ENCODE results near the gene WNT6.

The WNT6 gene

DNA sequence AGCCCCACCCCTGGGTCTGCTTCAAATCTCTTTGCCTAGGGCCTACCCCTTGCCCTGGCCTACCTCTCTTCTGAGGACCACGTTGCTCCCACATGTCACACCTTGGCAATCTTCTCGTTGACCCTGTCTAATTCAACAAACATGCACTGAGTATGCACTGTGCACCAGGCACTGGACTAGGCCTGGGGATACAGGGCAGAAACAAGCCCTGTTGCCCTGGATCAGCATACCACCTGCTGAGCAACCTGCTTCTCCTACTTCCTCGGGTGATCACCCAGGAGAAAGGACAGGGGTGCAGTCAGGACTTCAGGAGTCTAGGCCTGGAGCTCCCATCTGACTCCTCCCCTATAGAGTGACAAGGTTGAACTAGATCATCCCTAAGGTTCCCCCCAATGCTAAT is 30.8 kb downstream of the WNT6 start:
- no peaks in the 10 kb centered on the region for H3K4me1 ChIP-seq (ENCODE audit: control insufficient read depth, low read depth, low read length)
- H3K27me3 ChIP-seq (ENCODE audit: insufficient read depth, low read length, poor library complexity) = peaks cover 58% of the 10 kb centered on the region
- no peak overlapping the region for H3K9ac ChIP-seq (ENCODE audit: low read length)
- H3K79me2 ChIP-seq (ENCODE audit: control insufficient read depth, insufficient read depth, low read length) = no peaks in the 10 kb centered on the region
- no peak overlapping the region for H3K4me3 ChIP-seq (ENCODE audit: low read length)
- DNase-seq = no peak
- no peak overlapping the region for H4K8ac ChIP-seq (ENCODE audit: low read depth, low read length)
- no peak overlapping the region for H2AK5ac ChIP-seq (ENCODE audit: low read length)
- no peak overlapping the region for H3K56ac ChIP-seq (ENCODE audit: low read length)
- H3K27ac ChIP-seq (ENCODE audit: low read depth, low read length) = no peak overlapping the region
- H2BK120ac ChIP-seq (ENCODE audit: low read depth, low read length) = no peak overlapping the region
- H3K36me3 ChIP-seq (ENCODE audit: control insufficient read depth, insufficient read depth, low read length) = no peaks in the 10 kb centered on the region
- no peak overlapping the region for H3K4me2 ChIP-seq (ENCODE audit: low read length)
- WGBS (ENCODE audit: extremely low coverage, insufficient coverage, low lambda C conversion rate) = no CpG with 5 or more reads among the region's 3 CpGs
- H3K4ac ChIP-seq (ENCODE audit: low read depth, low read length) = no peak overlapping the region
- no peak overlapping the region for H2BK15ac ChIP-seq (replicated peaks; ENCODE audit: low read depth)
- no peak overlapping the region for H2BK5ac ChIP-seq (ENCODE audit: low read length)
- H4K5ac ChIP-seq (ENCODE audit: low read length) = no peak overlapping the region
- H3K79me1 ChIP-seq (ENCODE audit: low read length) = no peaks in the 10 kb centered on the region
- H3K18ac ChIP-seq (ENCODE audit: low read length) = no peak overlapping the region
- no peak overlapping the region for H3K23ac ChIP-seq (ENCODE audit: low read length)

DNA sequence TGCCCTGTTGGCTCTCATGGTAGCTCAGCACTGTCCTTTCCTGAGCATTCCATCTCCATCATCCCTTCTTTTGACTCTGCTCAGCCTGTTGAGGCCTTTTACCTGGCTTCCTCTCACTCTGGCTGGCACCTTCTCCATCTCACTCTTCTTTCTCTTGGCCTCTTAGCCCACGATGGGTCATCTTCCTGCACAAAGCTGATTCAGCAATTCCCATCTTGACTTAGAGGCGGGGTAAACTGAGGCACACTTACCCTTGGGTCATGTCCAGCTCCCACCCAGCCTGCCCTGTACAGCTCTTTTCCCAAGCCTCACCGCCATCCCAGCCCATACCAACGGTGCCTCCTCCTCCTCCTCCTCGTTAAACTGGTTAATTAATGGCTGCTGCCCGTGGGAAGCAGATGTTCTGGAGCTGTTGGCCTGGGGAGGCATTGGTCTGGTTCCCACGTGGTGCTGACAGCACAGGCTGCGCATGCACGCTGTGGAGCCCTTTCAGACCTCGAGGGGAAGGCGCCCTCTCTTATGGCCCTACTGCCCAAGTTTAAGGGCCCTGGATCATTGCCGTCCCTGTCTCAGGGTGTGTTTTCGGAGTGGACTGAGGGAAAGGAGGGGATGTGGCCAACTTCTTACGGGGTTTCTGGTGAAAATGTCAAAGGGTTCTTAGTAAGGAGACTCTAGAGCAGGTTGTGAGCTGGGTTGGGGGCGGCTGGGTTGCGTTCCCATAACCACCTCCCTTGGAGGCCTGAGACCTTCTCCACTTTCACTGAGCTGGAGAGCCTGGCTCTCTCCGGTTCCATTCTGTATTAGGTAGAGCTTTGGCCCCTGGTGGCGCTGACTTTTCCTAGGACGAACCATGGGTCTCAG is 31.9 kb downstream of the WNT6 start:
- no peak overlapping the region for H3K23ac ChIP-seq (ENCODE audit: low read length)
- H3K36me3 ChIP-seq (ENCODE audit: control insufficient read depth, insufficient read depth, low read length) = no peaks in the 10 kb centered on the region
- H4K5ac ChIP-seq (ENCODE audit: low read length) = no peak overlapping the region
- no peak overlapping the region for H3K4me3 ChIP-seq (ENCODE audit: low read length)
- H3K4ac ChIP-seq (ENCODE audit: low read depth, low read length) = no peak overlapping the region
- H4K8ac ChIP-seq (ENCODE audit: low read depth, low read length) = no peak overlapping the region
- H2BK120ac ChIP-seq (ENCODE audit: low read depth, low read length) = no peak overlapping the region
- no peak overlapping the region for H3K18ac ChIP-seq (ENCODE audit: low read length)
- no peak overlapping the region for H3K4me2 ChIP-seq (ENCODE audit: low read length)
- no CpG with 5 or more reads among the region's 19 CpGs for WGBS (ENCODE audit: extremely low coverage, insufficient coverage, low lambda C conversion rate)
- no peak for DNase-seq
- peaks cover 61% of the 10 kb centered on the region for H3K27me3 ChIP-seq (ENCODE audit: insufficient read depth, low read length, poor library complexity)
- H2BK15ac ChIP-seq (replicated peaks; ENCODE audit: low read depth) = no peak overlapping the region
- no peak overlapping the region for H2BK5ac ChIP-seq (ENCODE audit: low read length)
- no peak overlapping the region for H3K56ac ChIP-seq (ENCODE audit: low read length)
- no peaks in the 10 kb centered on the region for H3K79me2 ChIP-seq (ENCODE audit: control insufficient read depth, insufficient read depth, low read length)
- H3K27ac ChIP-seq (ENCODE audit: low read depth, low read length) = no peak overlapping the region
- H3K4me1 ChIP-seq (ENCODE audit: control insufficient read depth, low read depth, low read length) = no peaks in the 10 kb centered on the region
- H2AK5ac ChIP-seq (ENCODE audit: low read length) = no peak overlapping the region
- H3K9ac ChIP-seq (ENCODE audit: low read length) = no peak overlapping the region
- no peaks in the 10 kb centered on the region for H3K79me1 ChIP-seq (ENCODE audit: low read length)

DNA sequence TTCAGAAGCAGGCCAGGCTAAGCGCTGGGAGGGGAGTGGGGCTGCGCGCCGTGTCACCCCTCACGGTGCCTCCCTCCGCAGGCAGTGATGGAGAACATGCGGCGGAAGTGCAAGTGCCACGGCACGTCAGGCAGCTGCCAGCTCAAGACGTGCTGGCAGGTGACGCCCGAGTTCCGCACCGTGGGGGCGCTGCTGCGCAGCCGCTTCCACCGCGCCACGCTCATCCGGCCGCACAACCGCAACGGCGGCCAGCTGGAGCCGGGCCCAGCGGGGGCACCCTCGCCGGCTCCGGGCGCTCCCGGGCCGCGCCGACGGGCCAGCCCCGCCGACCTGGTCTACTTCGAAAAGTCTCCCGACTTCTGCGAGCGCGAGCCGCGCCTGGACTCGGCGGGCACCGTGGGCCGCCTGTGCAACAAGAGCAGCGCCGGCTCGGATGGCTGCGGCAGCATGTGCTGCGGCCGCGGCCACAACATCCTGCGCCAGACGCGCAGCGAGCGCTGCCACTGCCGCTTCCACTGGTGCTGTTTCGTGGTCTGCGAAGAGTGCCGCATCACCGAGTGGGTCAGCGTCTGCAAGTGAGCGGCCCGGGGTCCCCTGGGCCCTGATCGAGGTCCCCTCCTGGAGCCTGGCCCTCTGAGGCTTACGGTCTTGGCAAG is 33.2 kb downstream of the WNT6 start:
- H3K4me3 ChIP-seq (ENCODE audit: low read length) = no peak overlapping the region
- H3K27me3 ChIP-seq (ENCODE audit: insufficient read depth, low read length, poor library complexity) = peaks cover 66% of the 10 kb centered on the region

DNA sequence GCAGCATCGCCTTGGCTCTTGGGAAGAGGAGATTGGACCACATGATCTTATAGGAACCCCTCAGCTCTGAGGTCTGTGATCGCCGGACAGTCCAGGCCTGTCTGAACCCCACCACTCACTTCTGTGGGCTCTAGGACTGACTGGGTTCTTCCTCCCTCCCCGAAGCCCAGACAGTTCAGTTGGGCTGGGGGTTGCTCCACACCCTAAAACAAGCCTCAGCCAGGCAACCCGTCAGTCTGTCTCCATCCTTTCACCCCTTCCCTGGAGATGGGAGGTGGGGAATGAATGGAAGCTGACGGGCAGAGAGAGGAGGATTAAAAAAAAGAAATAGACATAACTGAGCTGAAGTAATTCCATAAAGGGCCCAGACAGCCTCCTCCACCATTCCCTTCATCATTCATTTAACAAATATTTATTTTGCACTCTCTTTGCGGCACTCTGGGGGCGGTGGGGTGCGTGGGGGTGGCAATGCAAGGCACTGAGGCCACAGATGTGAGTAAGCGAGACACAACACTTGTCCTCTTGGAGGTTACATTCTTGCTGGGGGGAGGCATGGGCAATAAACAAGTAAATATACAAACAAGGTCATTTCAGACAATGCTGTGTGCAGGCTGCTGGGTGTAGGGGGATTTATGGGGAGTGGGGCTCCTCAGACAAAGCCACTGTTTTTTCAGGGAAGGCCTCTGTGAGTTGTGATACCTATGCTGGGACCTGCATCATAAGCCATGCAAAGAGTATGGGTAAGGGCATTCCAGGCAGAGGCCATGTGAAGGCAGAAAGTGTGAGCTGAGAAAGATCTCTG is 33.9 kb downstream of the WNT6 start:
- Histone ChIP-seq H3K4me2 (ENCODE audit: low read length) (no peak overlapping the region), H3K4ac (ENCODE audit: low read depth, low read length) (no peak overlapping the region), H3K56ac (ENCODE audit: low read length) (peak overlapping the region; percentile 17), H3K18ac (ENCODE audit: low read length) (no peak overlapping the region), H3K9ac (ENCODE audit: low read length) (no peak overlapping the region), H4K8ac (ENCODE audit: low read depth, low read length) (no peak overlapping the region), H3K4me3 (ENCODE audit: low read length) (no peak overlapping the region), H3K79me1 (ENCODE audit: low read length) (no peaks in the 10 kb centered on the region), H2BK5ac (ENCODE audit: low read length) (no peak overlapping the region), H2BK120ac (ENCODE audit: low read depth, low read length) (no peak overlapping the region), H3K79me2 (ENCODE audit: control insufficient read depth, insufficient read depth, low read length) (no peaks in the 10 kb centered on the region), H3K27ac (ENCODE audit: low read depth, low read length) (no peak overlapping the region), H2BK15ac (replicated peaks; ENCODE audit: low read depth) (no peak overlapping the region), H4K5ac (ENCODE audit: low read length) (no peak overlapping the region), H3K4me1 (ENCODE audit: control insufficient read depth, low read depth, low read length) (no peaks in the 10 kb centered on the region), H3K23ac (ENCODE audit: low read length) (peak overlapping the region; percentile 6), H3K27me3 (ENCODE audit: insufficient read depth, low read length, poor library complexity) (peaks cover 67% of the 10 kb centered on the region), H3K36me3 (ENCODE audit: control insufficient read depth, insufficient read depth, low read length) (no peaks in the 10 kb centered on the region), H2AK5ac (ENCODE audit: low read length) (no peak overlapping the region)
- no CpG with 5 or more reads among the region's 10 CpGs for WGBS (ENCODE audit: extremely low coverage, insufficient coverage, low lambda C conversion rate)
- DNase-seq = no peak

More for the DNA sequence above, 33.2 kb downstream of the WNT6 start:
- DNase-seq = peak; percentile 66
- Histone ChIP-seq H3K4ac (ENCODE audit: low read depth, low read length) (no peak overlapping the region), H3K23ac (ENCODE audit: low read length) (peak overlapping the region; percentile 6), H2AK5ac (ENCODE audit: low read length) (no peak overlapping the region), H2BK5ac (ENCODE audit: low read length) (no peak overlapping the region), H3K18ac (ENCODE audit: low read length) (no peak overlapping the region), H3K36me3 (ENCODE audit: control insufficient read depth, insufficient read depth, low read length) (no peaks in the 10 kb centered on the region), H3K4me2 (ENCODE audit: low read length) (peak overlapping the region; percentile 16), H4K8ac (ENCODE audit: low read depth, low read length) (no peak overlapping the region), H3K27ac (ENCODE audit: low read depth, low read length) (no peak overlapping the region), H2BK15ac (replicated peaks; ENCODE audit: low read depth) (no peak overlapping the region), H3K56ac (ENCODE audit: low read length) (peak overlapping the region; percentile 17), H3K79me1 (ENCODE audit: low read length) (no peaks in the 10 kb centered on the region), H3K79me2 (ENCODE audit: control insufficient read depth, insufficient read depth, low read length) (no peaks in the 10 kb centered on the region), H3K4me1 (ENCODE audit: control insufficient read depth, low read depth, low read length) (no peaks in the 10 kb centered on the region), H3K9ac (ENCODE audit: low read length) (no peak overlapping the region), H4K5ac (ENCODE audit: low read length) (no peak overlapping the region), H2BK120ac (ENCODE audit: low read depth, low read length) (no peak overlapping the region)
- WGBS (ENCODE audit: extremely low coverage, insufficient coverage, low lambda C conversion rate) = no CpG with 5 or more reads among the region's 72 CpGs

DNA sequence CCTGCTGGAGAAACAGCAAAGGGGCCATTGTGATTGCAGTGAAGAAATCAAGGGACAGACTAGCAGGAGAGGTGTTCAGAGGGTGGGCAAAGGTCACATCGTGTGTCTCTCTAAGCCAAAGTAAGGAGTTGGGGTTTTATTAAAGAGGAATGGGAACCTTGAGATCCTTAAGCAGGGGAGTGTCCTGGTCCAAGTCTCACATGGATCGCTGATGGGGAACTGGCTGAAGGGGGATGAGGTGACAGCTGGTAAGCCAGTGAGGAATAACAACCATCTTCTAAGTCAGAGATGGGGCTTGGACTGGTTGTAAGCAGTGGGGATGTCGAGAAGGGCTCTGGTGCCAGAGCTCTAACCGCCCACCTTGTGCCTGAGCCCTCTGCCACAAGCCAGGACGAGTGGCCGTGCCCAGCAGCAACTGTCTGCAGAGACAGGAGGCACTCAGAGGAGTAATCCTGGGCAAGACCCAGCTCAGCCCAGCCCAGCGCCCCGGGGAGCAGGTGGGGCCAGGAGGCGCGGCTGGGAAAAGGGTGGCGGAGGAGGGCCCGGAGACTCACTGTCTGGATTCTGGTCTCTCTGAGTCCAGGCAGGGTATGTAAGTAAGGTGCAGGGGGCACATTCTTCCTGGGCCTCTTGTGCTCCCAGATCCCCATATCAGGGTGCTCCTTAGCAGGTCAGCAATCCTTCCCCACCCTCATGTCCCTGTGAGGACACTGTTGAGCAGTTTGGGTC is 34.7 kb downstream of the WNT6 start:
- DNase-seq = no peak
- Histone ChIP-seq H3K4me1 (ENCODE audit: control insufficient read depth, low read depth, low read length) (no peaks in the 10 kb centered on the region), H3K27me3 (ENCODE audit: insufficient read depth, low read length, poor library complexity) (peaks cover 70% of the 10 kb centered on the region), H4K5ac (ENCODE audit: low read length) (no peak overlapping the region), H3K4me3 (ENCODE audit: low read length) (no peak overlapping the region), H2BK15ac (replicated peaks; ENCODE audit: low read depth) (no peak overlapping the region), H4K8ac (ENCODE audit: low read depth, low read length) (no peak overlapping the region), H2BK5ac (ENCODE audit: low read length) (no peak overlapping the region), H3K18ac (ENCODE audit: low read length) (no peak overlapping the region), H3K79me2 (ENCODE audit: control insufficient read depth, insufficient read depth, low read length) (no peaks in the 10 kb centered on the region), H3K79me1 (ENCODE audit: low read length) (no peaks in the 10 kb centered on the region), H3K56ac (ENCODE audit: low read length) (no peak overlapping the region), H3K23ac (ENCODE audit: low read length) (no peak overlapping the region), H3K27ac (ENCODE audit: low read depth, low read length) (no peak overlapping the region), H2AK5ac (ENCODE audit: low read length) (no peak overlapping the region), H3K4me2 (ENCODE audit: low read length) (no peak overlapping the region), H3K9ac (ENCODE audit: low read length) (no peak overlapping the region), H3K4ac (ENCODE audit: low read depth, low read length) (no peak overlapping the region), H3K36me3 (ENCODE audit: control insufficient read depth, insufficient read depth, low read length) (no peaks in the 10 kb centered on the region), H2BK120ac (ENCODE audit: low read depth, low read length) (no peak overlapping the region)
- no CpG with 5 or more reads among the region's 12 CpGs for WGBS (ENCODE audit: extremely low coverage, insufficient coverage, low lambda C conversion rate)
